Testis (tissue), 2 donors: ENCODE results near the gene CRABP2.

ENCODE experiments used
- POLR2A ChIP-seq: fragments of 450-650 bp; IDR thresholded peaks from one replicate; pipeline ENCODE4 v1.6.1; 2017; ENCODE audit warnings: antibody characterized with exemption, mild to moderate bottlenecking, moderate library complexity
- TF ChIP-seq, protein P1 (sequence below), 3 experiments: fragments of 450-650 bp in 2 of 3; fragments of 200-600 bp in 1 of 3; sonication (generic) in 1 of 3; IDR thresholded peaks; one replicate each; pipeline ENCODE4 v1.5.1; 2016 to 2019; ENCODE audit warnings: antibody characterized with exemption in 3 of 3, mild to moderate bottlenecking in 2 of 3, moderate library complexity in 1 of 3

DNA sequence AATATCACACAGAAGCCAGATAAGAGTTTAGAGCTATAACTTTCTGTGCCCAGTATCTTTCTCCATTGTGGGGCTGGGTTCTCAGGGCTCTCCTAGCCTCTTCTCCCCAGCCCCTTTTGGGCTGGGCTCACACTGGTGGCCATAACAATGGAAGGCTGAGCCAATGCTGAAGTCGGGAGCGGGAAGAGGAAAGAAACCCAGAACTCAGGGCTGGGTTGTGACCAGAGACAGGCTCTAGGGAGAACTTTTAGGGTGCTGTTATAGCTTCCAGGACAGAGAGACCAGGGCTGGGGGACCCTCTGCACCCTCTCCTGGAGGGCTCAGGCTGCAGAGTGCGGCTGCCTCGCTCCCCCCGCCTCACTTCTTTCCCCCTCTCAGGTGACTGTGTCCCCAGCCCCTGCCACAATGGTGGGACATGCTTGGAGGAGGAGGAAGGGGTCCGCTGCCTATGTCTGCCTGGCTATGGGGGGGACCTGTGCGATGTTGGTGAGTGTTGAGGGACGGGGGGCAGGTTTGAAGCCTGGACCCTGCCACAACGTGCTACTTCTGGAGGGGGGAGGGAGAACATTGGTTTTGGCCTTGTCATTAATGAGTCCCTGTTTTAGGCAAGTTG lies 49.4 kb downstream of the CRABP2 start:
- TF ChIP-seq, protein P1, sequence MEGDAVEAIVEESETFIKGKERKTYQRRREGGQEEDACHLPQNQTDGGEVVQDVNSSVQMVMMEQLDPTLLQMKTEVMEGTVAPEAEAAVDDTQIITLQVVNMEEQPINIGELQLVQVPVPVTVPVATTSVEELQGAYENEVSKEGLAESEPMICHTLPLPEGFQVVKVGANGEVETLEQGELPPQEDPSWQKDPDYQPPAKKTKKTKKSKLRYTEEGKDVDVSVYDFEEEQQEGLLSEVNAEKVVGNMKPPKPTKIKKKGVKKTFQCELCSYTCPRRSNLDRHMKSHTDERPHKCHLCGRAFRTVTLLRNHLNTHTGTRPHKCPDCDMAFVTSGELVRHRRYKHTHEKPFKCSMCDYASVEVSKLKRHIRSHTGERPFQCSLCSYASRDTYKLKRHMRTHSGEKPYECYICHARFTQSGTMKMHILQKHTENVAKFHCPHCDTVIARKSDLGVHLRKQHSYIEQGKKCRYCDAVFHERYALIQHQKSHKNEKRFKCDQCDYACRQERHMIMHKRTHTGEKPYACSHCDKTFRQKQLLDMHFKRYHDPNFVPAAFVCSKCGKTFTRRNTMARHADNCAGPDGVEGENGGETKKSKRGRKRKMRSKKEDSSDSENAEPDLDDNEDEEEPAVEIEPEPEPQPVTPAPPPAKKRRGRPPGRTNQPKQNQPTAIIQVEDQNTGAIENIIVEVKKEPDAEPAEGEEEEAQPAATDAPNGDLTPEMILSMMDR (IDR thresholded peaks at IDR 0.05): no peak
- TF ChIP-seq POLR2A: no peak
